K562 (cell line): Measurements from ENCODE around the gene FOSL1. TPM values are rescaled to one million over a fixed set of nuclear protein-coding genes. Genes with fewer than 3 reads are reported as not detected.

Source experiments
- ESRRB ChIP-seq: fragments of 250-450 bp; sonication (Bioruptor Pico); IDR thresholded peaks from 2 replicates; pipeline ENCODE4 v1.5.0; 2020; ENCODE audit warnings: mild to moderate bottlenecking, moderate library complexity, borderline replicate concordance
- MYC ChIP-seq, 2 experiments: fragments of 250-450 bp in 1 of 2; sonication (Bioruptor Pico) in 1 of 2; IDR thresholded peaks; 2 replicates each; pipeline versions ENCODE4 v1.5.1 to v1.6.1; 2012 to 2021; ENCODE audit warnings: low read depth in 2 of 2, borderline replicate concordance in 1 of 2, improper control_type of control experiment in 1 of 2, low read length in 1 of 2, mild to moderate bottlenecking in 1 of 2, moderate library complexity in 1 of 2
- RBFOX2 ChIP-seq: fragments of 200-400 bp; formaldehyde crosslinking; IDR thresholded peaks from 2 replicates; pipeline ENCODE4 v1.6.1; 2017; ENCODE audit warnings: low read depth, mild to moderate bottlenecking, low read length, moderate library complexity
- polyA plus RNA-seq, 8 experiments: library from polyadenylated mRNA; depleted of rRNA in 4 of 8; stranded (reverse) in 5 of 8; unstranded in 3 of 8; fragments of >200 nt; fragmentation: Nextera tagmentation in 2 of 8; fragmentation: Illumina TruSeq in 1 of 8; extraction: Ambion mirVana in 2 of 8; extraction: Trizol in 1 of 8; gene quantifications; 2 replicates each; pipeline versions ENCODE4 v1.2.1 to v1.2.3, GENCODE V29; 2011 to 2014; ENCODE audit warnings: inconsistent platforms in 1 of 8, missing spikeins in 1 of 8
- total RNA-seq, 7 experiments: library from RNA; depleted of rRNA in 6 of 7; stranded (reverse); fragments of >200 nt in 6 of 7; fragmentation: Illumina TruSeq in 2 of 7; extraction: Trizol in 2 of 7; gene quantifications; 2 replicates each; pipeline versions ENCODE4 v1.2.1 to v1.2.3, GENCODE V29; 2011 to 2021; ENCODE audit warnings: low replicate concordance in 1 of 7
- TF ChIP-seq, protein P1 (sequence below), 2 experiments: fragments of 450-650 bp; IDR thresholded peaks; 2 replicates each; pipeline ENCODE4 v1.6.1; 2016; ENCODE audit warnings: mild to moderate bottlenecking in 2 of 2, borderline replicate concordance in 1 of 2, low read depth in 1 of 2, moderate library complexity in 1 of 2

FOSL1 gene
- total and polyA plus RNA-seq, 9 of the 15 experiments (the other 6 are each of a cell fraction or from before 2014, with no cell fraction given), result 3.5 to 39.6 (median 10.0) TPM

DNA sequence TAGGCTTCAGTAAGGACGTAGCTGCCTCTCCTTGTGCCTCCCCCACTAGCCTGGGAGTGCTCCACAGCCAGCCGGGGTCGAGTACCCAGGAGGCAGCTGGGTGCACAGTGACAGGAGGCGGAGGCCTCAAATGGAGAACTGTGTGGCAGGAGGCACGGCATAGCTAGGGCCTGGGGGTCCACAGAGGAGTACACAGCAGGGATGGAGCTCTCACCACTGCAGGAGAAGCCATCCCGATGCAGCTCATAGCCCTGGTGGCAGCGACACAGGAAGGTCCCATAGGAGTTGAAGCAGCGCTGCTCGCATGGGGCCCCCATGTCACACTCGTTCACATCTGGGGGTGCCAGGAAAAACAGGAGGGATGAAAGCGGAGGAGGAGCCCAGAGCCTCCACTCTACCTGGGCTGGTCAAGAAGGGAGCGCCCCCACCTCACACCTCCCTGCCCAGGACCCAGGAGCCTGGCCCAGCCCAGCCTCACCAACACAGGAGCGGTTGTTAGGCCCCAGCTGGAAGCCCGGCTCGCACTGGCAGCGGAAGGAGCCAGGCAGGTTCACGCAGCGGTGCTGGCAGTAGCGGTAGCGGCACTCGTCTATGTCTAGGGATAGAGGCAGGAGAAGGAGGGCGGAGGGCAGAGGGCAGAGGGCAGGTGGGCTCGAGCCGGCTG is 30.4 kb downstream of the FOSL1 start (continued):
- TF ChIP-seq, protein P1, sequence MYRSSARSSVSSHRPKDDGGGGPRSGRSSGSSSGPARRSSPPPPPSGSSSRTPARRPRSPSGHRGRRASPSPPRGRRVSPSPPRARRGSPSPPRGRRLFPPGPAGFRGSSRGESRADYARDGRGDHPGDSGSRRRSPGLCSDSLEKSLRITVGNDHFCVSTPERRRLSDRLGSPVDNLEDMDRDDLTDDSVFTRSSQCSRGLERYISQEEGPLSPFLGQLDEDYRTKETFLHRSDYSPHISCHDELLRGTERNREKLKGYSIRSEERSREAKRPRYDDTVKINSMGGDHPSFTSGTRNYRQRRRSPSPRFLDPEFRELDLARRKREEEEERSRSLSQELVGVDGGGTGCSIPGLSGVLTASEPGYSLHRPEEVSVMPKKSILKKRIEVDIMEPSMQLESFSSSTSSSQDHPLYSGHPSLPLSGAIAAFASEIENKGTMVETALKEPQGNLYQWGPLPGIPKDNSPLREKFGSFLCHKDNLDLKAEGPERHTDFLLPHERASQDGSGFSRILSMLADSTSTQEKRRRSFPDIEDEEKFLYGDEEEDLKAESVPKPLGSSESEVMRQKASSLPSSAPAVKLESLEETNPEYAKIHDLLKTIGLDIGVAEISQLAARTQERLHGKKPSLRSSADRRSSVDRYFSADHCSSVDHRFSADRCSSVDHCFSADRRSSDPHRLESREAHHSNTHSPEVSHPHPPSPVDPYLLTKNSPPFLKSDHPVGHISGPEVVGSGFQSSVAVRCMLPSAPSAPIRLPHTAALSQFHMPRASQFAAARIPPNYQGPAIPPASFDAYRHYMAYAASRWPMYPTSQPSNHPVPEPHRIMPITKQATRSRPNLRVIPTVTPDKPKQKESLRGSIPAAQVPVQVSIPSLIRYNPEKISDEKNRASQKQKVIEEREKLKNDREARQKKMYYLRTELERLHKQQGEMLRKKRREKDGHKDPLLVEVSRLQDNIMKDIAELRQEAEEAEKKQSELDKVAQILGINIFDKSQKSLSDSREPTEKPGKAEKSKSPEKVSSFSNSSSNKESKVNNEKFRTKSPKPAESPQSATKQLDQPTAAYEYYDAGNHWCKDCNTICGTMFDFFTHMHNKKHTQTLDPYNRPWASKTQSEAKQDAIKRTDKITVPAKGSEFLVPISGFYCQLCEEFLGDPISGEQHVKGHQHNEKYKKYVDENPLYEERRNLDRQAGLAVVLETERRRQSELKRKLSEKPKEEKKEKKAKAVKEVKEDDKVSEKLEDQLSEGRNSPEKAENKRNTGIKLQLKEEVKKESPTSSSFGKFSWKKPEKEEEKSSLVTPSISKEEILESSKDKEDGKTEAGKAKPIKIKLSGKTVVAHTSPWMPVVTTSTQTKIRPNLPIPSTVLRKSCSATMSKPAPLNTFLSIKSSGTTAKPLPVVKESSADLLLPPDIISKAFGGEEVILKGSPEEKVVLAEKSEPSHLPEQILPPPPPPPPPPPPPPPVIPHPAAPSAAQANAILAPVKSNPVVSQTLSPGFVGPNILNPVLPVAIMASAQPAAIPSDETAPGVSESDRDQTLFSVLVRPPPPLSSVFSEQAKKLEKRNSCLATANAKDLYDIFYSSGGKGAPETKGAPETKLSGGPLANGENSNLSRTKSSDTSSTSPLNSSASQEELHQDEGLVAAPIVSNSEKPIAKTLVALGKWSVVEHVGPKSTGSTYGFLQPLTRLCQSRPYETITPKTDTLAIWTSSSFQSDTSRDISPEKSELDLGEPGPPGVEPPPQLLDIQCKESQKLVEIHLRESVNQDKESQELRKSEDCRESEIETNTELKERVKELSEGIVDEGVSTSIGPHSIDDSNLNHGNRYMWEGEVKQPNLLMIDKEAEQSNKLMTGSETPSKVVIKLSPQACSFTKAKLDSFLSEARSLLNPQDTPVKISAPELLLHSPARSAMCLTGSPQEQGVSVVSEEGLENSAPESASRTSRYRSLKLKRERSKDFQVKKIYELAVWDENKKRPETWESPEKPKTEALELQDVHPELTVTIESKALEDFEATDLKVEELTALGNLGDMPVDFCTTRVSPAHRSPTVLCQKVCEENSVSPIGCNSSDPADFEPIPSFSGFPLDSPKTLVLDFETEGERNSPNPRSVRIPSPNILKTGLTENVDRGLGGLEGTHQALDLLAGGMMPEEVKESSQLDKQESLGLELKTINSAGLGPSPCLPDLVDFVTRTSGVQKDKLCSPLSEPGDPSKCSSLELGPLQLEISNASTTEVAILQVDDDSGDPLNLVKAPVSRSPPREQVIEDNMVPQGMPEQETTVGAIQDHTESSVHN (IDR thresholded peaks at IDR 0.05; ENCODE audit: borderline replicate concordance in 1 of 2, low read depth in 1 of 2), result no peak
- TF ChIP-seq RBFOX2, result peak; percentile 48; the same call in 1 of the 2 replicates
- TF ChIP-seq ESRRB (CRISPR knock-in tag), result no peak
- no peak for TF ChIP-seq MYC (IDR thresholded peaks at IDR 0.05; ENCODE audit: low read depth, low read length)
- no peak for TF ChIP-seq MYC (CRISPR knock-in tag; IDR thresholded peaks at IDR 0.05; ENCODE audit: borderline replicate concordance, low read depth)
